Renal pelvis (tissue), 4 donors: Measurements from ENCODE around the gene EFR3B. TPM values are rescaled to one million over a fixed set of nuclear protein-coding genes. Genes with fewer than 3 reads are reported as not detected.
"Not testable (repeated sequence)": the region's sequence is repeated elsewhere in the genome, so short reads cannot be mapped to it uniquely, and the experiment has no call there.

Experiments used
- DNase-seq: peaks from one replicate; pipeline ENCODE4 v3.0.0-alpha.2; 2013
- polyA plus RNA-seq, 3 donors: library from polyadenylated mRNA; unstranded; fragments of 120-200 nt; gene quantifications; one replicate each; pipeline ENCODE4 v1.2.1, GENCODE V29; 2013; ENCODE audit not compliant: insufficient read length in 3 of 3

The EFR3B gene
- polyA plus RNA-seq, 3 donors, result 6.7 to 8.6 (median 8.2) TPM

DNA sequence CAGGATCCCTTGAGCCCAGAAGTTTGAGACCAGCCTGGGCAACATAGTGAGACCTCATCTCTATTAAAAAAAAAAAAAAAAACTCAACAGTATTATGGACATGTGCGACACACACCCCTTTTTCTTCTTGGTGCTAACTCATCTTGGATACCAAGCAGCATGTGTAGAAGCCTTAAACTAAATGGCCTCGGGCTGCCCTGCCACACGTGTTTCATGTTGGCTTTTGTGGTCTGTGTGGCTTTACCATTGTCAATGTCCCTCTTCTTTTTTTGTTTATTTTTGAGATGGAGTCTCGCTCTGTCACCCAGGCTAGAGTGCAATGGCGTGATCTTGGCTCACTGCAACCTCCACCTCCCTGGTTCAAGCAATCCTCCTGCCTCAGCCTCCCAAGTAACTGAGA lies 109.1 kb downstream of the EFR3B start:
- DNase-seq, result not testable (repeated sequence)

- no peak for DNase-seq
These were observed 109.8 kb downstream of the EFR3B start for GRCh38 chr2:25151718-25152117.

- DNase-seq, result no peak
These were observed 113.5 kb downstream of the EFR3B start for GRCh38 chr2:25155401-25155800.

DNA sequence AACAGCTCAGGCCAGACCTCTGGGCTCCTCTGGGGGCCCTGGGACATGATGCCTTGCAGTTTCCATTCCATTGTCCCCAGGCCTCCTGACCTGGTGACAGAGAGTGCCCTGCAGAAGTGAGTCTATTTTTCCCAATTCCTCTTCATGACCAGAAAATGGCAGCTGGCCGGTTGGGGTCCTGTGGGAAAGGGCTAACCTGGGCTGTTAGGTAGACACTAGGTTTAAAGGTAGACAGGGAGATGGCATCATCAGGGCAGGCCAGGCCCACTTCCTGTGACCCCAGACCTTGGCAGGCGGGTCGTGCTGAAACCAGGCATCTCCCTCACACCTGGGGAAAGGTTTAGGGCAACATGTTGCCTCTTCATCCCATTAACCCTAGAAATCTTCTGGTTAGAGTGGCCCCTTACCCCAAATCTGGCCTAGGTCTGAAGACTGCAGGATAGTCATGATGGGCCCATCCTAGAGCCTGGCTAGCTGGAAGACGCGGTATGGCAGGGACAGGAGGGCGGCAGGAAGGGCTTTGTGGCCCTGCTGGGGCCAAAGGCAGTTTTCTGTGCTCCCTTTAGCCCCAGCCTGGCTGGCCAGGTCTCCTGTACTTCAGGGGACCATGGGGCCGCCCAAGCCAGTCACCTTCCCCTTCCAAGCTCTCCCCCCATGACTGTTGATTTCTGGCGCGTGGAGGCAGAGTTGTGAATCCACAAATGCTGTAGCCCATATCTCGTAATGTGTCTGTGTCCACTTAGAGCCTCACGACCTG lies 116.4 kb downstream of the EFR3B start:
- no peak for DNase-seq

DNA sequence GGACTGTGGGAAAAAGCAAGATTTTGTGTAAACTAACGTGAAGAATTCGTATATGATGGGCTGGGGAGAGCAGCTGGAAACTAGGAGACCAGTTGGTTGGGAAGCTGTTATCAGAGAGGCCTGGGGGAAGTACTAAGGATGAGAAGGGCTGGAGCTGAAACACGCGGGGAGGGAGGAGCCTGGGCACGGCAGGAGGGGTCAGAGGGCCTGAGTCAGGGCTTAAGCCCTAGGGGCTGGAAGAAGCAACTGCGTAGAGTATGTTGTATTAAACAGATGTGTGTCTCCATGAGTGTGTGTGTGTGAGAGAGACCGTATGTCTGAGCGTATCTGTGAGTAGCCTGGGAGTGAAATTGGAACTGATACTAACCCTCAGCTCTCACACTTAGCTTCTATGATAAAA lies 118.1 kb downstream of the EFR3B start:
- DNase-seq, result no peak

DNA sequence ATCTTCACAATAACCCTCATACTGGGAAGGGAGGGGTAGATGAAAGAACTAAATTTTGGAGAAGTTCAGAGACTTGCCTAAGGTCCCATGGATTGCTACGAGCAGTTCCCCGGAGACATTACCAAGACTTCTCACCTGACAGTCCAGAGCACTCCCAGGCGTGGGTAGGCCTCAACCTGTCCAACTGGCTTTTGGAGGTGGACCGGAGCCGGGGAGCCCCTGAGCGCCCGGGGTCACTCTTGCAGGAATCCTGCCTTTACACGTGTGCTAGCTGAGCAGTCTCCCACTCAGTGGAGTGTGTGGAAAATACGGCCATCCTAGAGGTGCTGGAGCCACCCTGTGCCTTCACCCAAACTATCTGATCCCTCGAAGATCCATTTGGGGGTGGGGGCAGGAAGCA lies 118.5 kb downstream of the EFR3B start:
- no peak for DNase-seq

- peak; percentile 30 for DNase-seq
These were observed 119.3 kb downstream of the EFR3B start for GRCh38 chr2:25161055-25161781.

DNA sequence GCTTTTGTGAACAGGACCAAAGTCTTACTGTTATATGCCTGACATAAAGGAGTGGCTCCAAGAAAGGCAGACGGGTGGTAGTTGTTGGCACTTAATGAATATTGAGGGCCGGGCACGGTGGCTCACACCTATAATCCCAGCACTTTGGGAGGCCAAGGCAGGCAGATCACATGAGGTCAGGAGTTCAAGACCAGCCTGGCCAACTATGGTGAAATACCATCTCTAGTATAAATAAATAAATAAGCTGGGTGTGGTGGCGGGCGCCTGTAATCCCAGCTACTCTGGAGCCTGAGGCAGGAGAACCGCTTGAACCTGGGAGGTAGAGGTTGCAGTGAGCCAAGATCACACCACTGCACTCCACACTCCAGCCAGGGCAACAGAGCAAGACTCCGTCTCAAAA lies 120.2 kb downstream of the EFR3B start:
- DNase-seq, result not testable (repeated sequence)

GRCh38 chr2:25164561-25164960 lies 122.7 kb downstream of the EFR3B start:
- DNase-seq, result no peak

DNA sequence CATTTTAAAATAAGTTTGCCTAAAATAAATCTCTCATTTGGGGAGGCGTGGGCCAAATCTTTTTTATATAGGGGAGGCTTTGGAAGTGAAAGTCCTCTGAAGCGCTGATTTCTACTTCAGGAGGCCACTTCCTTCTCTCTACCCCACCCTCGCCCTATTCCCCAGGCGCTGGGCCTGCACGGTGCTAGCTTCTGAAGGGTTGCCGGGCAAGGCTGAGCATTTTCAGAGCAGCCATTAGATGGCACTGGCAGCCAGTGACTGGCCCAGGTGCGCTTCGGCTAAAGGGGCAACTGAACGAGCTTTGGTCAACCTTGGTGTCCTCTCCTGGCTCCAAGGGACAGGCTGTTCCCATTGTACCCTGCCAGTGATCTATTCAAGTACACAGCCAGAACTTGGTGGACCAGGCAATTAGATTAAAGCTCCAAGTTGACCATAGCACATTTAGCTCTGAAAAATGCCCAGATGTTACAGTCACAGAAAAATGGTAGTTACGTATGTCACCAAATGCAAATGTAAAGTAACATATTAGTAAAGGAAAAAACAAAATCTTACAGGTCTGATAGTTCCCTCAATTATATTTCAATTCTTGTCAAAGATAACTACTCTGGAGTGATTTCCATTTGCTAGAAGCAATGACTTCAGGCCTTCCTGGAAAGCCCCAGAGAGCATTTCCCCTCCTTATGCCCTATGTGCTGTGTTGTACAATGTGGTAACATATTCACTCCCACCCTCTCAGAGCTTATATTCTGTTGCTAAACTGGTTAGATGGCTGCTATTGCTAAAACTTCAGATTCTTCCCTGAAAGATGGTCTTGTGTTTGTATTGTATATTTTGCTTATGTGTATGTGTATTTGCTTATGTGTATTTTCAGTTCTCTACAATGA lies 124.4 kb downstream of the EFR3B start:
- no peak for DNase-seq

DNA sequence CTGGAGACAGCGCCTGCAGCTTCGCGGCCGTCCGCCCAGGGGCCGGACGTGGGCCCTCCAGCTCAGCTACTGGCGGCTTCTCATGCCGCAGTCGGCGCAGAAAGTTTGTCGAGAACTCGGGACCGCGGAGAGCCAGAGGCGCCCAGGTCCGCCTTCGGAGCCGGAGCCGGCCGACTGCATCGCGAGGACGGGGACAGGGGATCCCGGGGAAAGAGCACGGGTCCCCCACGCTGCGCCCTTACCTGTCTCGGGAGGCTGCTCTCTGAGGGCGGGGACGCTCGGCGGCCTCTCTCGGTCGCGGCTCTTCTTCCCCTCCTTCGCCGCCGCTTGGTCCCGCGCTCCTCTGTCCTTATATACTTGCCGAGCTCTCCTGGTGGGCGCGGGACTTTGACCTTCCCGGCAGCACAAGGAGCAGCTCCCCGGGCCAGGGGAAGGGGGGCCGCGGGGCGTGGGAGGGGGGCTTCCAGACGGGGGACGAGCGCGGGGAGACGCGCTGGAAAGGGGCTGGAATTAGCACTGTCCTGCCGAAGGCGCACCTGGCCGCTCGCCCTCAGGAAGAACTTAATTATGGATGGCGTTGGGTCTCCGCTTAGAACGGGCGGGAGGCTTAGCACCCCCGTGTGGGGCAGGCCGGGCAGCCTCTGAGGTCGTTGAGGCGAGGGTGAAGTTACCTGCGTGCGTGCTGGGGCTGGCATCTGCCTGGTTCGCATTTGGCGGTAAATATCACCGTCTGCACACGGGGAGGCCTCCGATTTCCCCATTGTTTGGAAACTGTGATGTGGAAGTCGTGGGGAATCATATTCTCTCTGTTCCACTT lies 126.6 kb downstream of the EFR3B start, which contains the start of gene POMC:
Gene POMC, minus strand, starts transcription at position 325 of the 817 bp plus-strand sequence. CDS start 3,808 bp downstream, outside the sequence.
- peak; percentile 48 for DNase-seq

GRCh38 chr2:25169073-25169470 lies 127.2 kb downstream of the EFR3B start:
- no peak for DNase-seq

- no peak for DNase-seq
These were observed 129.0 kb downstream of the EFR3B start for GRCh38 chr2:25170888-25171287.

DNA sequence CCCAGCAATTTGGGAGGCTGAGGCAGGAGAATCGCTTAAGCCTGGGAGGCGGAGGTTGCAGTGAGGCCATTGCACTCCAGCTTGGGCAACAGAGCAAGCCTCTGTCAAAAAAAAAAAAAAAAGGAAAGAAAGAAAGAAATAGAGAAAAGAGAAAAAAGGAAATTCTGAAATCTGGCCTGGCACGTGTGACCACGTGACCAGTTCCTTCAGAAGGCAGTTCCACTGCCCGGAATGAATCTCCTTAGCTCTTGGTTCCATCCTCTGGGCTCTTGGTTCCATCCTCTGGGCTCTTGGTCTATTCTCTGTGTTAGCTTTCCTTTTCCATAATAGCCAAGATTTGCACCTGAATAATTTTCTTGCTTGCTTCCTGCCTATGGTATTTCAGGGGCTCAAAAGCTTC lies 131.8 kb downstream of the EFR3B start:
- DNase-seq, result no peak

GRCh38 chr2:25174192-25174861 lies 132.5 kb downstream of the EFR3B start:
- no peak for DNase-seq

DNA sequence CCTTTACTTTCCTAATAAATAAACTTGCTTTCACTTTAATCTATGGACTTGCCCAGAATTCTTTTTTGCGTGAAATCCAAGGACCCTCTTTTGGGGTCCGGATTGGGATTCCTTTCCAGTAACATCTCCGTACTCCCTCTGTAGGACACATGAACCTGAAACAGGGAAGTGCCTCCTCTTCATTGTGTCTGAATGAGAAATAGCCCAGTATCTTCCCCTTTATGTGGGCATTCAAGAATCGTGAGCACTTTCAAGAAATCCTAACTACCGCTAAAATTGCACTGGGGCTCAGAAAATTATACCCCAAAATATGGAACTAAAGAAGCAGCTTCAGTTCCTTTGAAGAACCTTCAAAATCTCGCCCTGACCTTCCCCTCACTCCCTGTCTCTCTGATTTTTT lies 134.3 kb downstream of the EFR3B start:
- DNase-seq, result no peak

DNA sequence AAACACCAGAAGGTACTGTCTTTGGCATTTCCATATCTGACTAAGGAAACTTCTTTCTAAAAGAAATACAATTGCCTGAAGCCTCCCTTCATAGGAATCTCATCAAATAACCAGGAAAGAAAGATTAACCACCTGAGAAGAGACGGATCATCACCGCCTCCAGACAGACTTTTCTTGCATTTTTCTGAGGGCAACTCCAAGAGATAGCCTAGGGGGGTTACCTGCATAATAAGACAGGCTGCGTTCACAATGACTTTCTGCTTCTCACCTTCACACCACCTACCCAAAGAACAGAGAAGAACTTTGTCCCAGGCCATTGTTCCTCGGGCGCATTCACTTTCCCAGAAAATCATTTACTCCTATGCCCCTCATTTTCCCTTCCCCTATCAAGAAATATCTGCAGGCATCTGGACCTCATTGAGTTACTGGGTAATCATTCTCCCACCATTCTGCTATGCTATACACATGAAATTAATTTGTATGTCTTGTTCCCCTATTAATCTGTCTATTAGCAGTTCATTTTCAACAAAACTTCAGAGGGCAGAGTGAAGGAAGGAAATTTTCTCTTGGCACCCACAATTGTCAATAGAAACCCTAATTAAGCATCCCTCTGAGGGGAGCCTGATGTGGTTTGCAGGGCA lies 134.8 kb downstream of the EFR3B start:
- DNase-seq, result no peak

- no peak for DNase-seq
These were observed 135.3 kb downstream of the EFR3B start for GRCh38 chr2:25177211-25177611.

GRCh38 chr2:25178976-25179375 lies 137.1 kb downstream of the EFR3B start:
- no peak for DNase-seq

DNA sequence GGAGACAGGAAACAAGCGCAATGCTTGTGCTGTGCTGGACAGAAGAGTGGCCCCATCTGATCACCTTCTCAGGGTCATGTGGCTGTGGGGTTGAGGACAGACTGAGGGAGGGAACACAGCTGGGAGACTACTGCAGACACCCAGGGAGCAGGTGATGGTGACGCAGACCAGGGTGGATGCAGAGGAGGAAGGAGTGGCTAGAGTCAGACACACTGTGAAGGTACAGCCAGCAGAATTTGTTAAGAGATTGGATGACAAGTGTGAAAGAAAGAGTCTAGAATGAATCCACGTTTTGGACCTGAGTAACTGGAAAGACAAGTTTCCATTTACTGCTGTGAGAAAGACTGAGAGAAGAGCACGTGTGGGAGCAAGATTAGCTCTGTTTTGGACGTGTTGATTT lies 142.4 kb downstream of the EFR3B start:
- DNase-seq, result no peak
